Uterus (tissue), 2 donors: ENCODE results near the gene AEBP1.

Source experiments
- POLR2A ChIP-seq, 2 donors: fragments of 450-650 bp; IDR thresholded peaks; one replicate each; pipeline ENCODE4 v1.6.1; 2016; ENCODE audit warnings: antibody characterized with exemption in 2 of 2, mild to moderate bottlenecking in 1 of 2, moderate library complexity in 1 of 2
- TF ChIP-seq, protein P1 (sequence below), 4 experiments: fragments of 200-600 bp in 2 of 4; fragments of 450-650 bp in 2 of 4; sonication (generic) in 2 of 4; IDR thresholded peaks; one replicate each; pipeline ENCODE4 v1.5.1; 2016 to 2019; ENCODE audit warnings: antibody characterized with exemption in 4 of 4, mild to moderate bottlenecking in 2 of 4, moderate library complexity in 1 of 4

DNA sequence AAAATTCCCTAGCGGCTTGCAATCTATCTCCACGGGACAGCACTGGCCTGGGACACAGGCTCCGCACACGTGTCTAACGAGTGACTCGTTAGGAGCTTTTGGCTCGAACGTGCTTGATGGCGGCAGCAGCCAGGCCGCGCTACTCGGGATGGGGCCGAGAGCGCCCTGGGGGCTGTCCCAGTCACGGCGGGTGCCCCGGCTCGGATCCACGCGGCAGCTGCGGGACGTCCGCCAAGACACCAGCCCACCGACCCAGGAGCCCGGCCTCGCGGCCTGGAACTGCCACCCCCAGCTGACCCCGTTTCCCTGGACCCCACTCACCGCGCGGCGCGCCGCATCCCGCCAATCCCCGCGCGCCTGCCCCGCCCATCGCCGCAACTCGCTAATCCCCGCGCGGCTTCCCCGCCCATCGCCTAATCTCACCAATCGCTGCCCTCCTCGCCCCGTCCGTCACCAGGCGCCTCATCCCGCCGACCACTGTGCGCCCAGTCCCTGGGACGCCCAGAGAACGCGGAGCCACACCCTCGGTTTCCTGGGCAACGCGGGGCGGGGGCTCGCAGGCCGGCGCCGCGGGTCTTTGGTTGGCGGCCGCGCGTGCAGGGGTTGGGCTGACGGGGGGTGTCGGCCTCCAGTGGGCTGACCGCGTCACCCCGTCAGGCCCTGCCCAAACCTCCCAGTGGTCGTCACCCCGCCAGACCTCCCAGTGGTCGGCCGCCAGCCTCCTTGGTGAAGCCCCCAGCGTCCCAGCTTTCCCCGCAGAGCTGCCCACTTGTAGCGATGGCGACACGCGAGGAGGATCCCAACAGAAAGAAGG is 19.3 kb downstream of the AEBP1 start, which contains the start of gene POLD2:
- TF ChIP-seq, protein P1, sequence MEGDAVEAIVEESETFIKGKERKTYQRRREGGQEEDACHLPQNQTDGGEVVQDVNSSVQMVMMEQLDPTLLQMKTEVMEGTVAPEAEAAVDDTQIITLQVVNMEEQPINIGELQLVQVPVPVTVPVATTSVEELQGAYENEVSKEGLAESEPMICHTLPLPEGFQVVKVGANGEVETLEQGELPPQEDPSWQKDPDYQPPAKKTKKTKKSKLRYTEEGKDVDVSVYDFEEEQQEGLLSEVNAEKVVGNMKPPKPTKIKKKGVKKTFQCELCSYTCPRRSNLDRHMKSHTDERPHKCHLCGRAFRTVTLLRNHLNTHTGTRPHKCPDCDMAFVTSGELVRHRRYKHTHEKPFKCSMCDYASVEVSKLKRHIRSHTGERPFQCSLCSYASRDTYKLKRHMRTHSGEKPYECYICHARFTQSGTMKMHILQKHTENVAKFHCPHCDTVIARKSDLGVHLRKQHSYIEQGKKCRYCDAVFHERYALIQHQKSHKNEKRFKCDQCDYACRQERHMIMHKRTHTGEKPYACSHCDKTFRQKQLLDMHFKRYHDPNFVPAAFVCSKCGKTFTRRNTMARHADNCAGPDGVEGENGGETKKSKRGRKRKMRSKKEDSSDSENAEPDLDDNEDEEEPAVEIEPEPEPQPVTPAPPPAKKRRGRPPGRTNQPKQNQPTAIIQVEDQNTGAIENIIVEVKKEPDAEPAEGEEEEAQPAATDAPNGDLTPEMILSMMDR (IDR thresholded peaks at IDR 0.05), result no peak
- TF ChIP-seq POLR2A (IDR thresholded peaks at IDR 0.05), result peak in 1 of 2 donors; percentile 75
